HG03457 (cell line): ENCODE measurements around the gene ETFA.

Experiments
- ATAC-seq: cut with Tn5 transposase; IDR thresholded peaks from one replicate; pipeline ENCODE4 v1.9.1; 2021; ENCODE audit warnings: moderate number of reproducible peaks; ENCODE audit not compliant: unreplicated experiment

ETFA gene

DNA sequence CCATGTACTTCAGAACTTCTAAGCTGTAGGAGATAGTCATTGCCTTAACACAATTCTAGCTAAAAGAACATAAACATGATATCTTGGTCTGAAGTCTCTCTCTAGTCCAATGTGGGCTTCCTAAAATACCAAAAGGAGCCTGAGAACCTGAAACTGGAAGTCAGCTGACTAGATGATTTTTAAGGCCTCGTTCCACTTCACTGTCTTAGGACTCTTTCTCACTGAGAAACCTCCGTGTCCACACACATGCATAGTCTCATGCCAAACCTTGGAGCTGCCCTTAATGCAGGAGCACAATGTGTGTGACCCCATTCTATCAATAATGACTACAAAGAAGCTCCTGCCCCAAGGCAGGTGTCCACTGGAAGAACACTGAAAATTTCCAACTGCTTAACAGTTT lies 87.7 kb downstream of the ETFA start:
- no peak for ATAC-seq

DNA sequence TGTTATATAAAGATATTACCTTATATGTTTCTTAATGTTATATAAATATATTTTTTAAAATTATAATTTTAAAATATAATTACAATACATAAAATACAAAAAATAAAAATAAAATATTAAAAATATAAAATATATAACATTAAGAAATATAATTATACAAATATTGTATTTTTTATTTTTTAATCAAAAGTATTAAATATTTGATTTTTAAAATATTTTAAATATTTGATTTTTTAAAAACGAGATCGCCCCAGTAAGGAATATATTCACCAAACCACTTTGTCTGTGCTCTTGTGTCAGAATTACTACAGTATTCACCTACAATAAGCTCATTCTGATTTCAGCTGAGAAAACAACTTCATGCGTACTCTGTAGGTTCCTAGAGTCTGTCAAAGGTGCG lies 89.1 kb downstream of the ETFA start:
- ATAC-seq: no peak

DNA sequence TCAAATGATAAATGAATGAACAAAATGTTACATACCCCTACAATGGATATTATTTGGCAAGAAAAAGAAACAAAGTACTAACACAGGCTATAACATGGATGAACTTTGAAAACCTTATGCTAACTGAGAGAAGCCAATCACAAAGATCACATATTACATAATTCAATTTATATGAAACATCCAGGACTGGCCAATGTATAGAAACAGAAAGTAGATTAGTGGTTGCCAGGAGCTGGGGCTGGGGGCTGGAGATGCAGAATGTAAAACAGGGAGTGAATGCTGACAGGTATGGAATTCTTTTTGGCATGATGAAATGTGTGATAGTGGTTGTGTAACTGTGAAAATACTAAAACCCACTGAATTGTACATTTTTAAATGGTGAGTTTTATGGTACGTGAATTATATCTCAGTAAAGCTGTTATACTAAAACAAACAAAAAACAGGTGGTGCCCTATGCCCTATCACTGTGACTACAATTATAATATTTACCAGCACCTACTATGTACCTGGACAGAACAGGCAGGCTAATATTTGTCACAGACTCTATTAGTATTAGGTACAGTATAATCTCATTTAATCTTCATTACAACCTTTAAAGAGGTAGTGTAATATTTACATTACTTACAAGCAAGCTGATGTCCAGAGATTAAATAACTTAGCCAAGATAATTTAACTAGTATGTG lies 90.0 kb downstream of the ETFA start:
- ATAC-seq: no peak

DNA sequence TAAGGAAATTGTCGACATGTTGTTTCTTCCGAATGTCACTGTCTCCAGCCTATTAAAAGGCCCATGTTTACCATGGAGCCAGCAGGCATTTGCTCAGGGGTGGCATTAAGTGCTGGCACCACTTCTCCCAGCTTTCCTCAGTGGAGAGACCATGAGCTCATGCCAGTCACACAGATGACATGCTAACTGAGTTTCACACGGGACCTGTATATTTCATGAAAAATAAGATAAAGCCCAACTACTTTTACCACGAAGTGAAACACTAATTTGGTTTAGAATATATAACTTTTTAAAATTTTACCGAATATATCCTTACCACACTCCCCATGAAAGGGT lies 93.4 kb downstream of the ETFA start:
- ATAC-seq: no peak

DNA sequence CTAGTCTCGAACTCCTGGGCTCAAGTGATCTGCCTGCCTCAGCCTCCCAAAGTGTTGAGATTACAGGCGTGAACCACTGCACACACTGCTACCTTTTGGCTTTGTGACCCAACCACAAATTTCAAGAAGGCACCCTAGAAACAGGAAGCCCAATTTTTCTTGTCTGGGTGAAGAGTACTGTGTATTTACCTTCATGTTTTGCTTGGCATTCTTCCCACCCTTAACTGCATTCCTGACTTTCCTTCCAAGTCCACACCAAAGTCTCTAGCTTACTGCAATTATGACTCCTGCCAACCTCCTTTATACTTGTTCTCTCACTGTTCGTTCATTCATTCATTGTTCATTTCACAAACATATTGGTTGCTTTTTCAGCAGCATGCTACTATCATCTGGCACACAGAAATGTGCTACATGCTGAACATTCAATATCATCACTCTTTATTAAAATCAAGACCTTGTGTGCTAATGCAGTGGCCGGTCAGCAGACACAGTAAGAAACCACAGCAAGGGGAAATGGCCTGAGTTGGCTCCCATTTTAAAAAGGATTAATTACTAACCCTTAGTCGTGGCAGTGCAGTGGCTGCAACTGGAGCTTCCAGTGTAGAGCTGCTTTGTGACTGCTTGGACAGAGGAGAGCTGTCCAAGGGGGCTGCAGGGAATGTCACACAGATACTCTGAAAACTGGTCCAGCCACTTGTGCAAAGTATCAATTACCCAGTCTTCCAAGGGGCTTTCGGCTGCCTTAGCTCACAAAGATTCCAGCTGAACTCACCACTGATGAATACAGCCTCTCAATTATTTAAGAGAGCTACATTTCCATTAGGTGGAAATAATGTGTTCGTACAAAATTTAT lies 94.0 kb downstream of the ETFA start:
- no peak for ATAC-seq

DNA sequence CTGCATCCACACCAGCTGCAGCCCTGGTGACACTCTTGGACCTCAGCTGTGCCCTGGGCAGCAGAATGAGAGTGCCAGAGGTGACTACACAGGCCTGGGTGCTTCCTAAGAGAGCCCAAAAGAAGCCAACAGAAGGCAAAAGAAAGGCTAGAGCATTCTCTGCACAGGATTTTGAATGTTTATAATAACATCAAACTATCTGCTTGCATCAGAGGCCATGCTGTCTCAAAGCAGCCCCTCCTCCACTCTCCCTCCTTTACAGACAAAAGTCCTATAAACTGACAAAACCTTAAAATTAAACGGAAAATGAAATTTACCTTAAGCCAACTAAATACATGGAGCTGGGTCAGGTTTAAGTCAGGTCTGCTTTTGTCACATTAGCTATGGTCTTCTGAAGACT lies 95.6 kb downstream of the ETFA start:
- no peak for ATAC-seq

DNA sequence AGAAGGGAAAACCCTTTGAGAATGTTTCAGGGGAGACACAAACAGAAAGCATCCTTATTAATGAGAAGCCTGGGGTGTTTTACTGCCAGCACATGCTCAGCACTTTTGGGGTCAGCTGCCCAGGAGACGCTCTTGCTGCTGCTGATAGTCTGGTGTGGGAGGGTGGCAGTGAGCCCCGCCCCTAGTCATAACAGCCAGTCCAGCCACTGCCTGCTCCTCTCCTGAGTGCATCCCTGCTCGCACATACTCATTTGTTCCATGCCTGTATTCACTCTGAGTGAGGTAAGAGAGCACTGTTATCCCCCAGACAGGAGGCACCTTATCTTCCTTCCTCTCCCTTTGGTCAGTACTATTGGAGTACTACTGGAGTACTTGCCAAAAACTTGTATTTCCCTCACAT lies 101.3 kb downstream of the ETFA start:
- ATAC-seq: no peak

DNA sequence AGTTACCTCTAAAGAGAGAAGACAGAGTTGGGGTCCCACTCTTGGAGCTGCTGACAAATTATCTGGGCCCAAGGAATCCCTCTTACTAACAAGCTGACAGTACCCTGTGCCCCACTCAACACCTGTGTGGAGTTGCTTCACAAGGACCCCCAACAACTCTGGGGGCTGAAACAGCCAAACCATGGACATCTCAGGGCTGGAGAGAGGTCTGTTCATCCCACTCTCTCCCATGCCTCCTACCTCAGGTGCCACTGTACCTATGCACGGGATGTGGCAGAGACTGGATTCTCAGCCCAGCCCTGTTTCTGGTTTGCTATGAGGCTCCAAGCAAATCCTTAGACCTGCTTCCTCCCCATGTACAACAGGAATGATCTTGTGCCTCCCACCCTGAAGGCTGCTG lies 101.7 kb downstream of the ETFA start:
- ATAC-seq: no peak

DNA sequence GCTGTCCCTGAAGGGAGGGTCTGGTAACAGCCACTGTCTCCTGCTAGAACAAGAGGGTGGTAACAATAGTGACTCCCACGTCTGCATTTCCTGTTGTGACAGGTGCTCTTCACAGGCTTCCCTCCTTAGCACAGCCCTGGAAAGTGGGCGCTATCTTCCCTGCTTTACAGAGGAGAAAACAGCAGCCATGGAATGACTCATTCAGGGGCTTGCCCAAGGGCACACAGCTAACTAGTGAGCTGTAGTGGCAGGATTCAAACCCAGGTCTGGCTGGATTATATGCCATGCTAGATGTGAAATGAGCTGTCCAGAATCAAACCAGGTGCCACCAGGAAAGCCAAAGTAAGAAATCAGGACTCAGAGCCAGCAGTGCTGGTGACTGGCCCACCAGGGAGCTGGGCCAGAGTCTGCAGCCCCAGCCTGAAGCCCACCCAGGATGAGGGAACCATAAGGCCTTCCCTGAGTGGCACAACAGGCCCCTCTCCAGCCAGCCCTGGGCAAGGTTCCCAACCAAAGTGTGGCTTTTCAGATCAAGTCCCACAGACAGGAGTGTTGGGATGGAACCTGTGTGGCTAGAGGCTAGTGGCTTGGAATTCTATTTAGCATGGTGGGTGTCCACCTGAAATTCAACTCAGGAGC lies 102.4 kb downstream of the ETFA start:
- no peak for ATAC-seq

DNA sequence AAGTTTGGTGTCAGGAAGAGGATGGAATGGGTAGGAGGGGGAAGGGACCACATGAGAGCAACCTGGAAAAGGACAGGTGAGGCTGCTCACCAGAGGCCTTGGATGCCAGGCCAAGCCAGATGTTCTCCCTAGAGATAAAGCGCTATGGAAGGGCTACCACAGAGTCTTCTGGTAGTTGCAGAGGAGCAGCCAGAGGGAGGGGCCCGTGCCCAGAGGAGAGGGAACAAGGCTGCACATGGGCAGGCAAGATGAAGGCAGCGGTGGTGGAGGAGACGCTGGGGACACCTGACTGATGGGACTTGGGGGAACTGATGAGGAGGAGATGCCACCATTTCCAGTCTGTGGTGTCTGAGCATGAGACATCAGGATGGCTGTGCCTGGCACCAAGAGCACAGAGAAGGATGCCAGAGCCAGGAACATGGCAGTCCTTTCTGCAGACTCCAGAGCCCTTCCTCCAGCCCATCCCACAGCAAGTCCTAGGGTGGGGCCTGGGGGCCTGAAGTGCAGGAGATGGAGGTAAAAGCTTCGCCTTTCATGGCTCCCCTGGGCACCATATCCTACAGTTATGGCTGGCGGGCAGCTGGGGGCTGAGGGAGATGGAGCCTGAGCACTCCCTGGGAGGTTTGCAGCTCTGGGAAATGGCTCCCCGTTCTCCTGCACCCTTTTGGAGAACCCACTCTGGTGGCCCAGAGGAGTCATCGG lies 103.0 kb downstream of the ETFA start:
- ATAC-seq: no peak

DNA sequence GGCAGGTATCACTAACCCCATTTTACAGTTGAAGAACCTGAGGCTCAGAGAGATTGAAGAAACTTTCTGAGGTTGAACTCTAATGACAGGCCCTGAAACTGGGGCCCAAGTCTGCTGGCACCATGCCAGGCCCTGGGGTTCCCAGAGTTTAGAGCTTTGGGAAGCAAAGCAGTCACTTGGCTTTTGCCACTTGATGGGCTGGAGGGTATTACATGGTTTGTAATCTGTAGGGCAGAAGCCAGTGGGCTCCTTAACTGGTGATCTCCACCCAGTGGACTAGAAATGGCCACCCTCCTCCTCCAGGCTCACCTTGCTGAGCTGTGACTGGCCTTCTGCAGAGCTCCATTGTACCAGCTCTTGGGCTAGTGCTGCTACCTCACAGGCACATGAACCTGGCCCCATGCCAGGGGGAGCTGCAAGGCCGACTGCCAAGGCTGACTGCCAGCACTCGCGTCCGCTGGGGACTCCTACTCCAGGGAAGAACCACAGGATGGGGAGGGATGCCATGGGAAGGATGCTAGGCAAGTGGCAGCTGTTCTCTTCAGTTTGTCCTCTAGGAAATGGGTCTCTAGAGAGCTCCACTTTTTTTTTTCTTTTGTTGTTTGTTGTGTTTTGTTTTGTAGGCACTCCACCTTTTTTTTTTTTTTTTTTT lies 104.8 kb downstream of the ETFA start:
- ATAC-seq: no peak

DNA sequence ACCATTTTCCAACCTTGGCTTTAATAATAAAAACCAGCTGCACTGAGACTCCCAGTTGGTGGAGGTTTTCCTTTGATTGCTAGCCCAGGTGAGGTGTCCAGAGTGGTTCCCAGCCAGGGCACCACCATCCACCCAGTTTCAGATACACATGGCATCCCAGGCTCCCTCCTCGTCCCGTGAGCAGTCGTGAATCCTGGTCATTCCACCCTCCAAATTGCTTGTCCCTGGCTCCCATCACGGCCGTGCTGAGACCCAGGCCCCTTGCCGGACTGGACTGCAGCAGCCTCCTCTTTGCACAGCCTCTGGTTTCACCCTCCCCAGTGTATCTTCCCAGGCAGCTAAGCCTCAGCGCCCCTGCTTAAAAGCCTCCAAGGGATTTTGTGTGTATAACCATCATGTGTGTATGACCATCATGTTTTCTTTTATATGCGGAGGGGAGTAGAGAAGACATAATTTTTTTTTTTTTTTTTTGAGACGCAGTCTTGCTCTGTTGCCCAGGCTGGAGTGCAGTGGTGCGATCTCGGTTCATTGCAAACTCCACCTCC lies 106.3 kb downstream of the ETFA start:
- no peak for ATAC-seq

DNA sequence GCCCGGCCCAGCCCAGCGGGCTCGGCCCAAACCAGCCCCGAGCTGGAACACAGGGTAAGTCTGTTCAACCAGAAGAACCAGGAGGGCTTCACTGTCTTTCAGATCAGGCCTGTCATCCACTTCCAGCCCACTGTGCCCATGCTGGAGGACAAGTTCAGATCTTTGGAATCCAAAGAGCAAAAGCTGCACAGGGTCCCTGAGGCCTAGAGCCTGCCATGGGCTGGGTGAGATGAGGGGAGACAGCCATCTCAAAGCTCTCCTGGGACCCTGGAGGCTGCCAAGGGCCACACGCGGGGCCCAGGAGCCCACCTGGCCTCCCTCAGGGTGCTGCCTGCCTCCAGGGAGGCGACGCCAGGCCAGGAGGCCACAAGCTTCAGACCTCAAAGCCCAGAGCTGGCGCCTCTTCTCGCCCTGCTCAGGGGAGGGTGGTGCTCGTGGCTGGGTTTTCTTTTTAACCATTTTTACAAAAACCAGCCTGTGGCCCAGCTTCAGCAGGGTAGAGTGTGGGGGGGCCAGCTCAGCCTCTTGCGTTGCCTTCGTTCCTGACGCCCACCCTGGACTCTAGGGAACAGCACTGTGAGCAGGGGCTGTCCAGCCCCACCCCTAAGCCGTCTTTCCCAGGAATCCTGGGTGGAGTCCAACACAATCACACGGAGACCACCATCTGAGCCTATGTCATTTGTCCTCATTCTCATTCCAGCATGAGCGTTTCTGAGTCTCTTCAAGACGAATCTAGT lies 107.0 kb downstream of the ETFA start:
- ATAC-seq: no peak

DNA sequence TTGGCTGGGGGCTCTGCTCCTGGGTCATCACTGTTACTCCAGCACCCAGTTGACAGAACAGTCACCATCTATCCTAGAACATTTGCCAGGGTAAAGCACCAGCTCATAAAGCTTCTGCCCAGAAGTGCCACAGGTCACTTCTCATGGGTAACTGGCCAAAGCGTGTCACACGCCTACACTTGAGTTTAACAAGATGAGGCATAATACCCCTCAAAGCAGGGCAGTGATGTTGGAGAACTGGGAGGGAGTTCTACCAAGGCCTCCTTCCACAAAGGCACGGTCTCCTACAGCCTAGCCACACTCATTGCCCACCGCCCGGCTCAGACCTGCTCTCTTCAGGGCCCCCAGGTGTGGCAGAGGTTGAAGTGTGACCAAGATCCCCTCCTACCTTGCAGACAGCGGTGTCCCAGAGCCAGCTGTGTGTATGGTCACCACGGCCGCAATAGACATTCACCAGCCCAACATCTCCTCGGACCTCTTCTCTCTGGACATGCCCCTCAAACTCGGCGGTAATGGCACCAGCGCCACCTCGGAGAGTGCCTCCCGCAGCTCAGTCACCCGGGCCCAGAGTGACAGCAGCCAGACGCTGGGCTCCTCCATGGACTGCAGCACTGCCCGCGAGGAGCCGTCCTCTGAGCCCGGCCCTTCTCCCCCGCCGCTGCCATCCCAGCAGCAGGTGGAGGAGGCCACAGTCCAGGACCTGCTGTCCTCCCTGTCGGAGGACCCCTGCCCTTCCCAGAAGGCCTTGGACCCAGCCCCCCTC lies 107.7 kb downstream of the ETFA start:
- ATAC-seq: no peak

DNA sequence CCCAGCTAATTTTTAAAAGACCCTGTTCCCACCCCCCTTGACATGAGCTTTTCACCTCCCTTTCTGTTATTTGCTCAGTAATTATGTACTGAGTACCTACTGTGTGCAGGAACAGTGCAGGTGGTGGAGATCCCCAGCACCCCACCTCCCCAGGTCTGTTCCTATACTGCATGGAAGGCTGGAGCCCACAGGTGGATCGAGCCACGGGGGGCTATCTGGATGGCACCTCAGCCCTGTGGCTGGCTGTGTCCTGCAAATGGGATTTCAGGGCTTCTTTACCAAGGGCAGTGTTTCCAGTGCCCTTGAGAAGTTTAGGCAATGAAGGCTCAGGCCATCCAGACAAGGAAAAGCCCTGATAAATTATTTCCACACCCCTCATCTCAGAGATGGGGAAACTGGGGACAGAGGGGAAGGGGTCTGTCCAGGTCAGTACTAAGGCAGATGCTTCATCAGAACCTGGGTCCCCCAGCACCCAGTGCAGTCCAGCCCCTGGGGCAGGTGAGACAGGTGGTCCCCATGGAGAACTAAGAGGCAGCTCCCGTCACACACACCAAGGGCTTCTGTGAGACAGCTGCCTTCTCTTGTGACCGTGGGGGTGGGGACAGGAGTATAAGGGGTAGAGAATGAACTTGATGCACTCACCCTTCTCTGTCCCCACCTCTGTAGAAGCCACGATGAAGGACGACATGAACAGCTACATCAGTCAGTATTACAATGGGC lies 109.6 kb downstream of the ETFA start:
- no peak for ATAC-seq

DNA sequence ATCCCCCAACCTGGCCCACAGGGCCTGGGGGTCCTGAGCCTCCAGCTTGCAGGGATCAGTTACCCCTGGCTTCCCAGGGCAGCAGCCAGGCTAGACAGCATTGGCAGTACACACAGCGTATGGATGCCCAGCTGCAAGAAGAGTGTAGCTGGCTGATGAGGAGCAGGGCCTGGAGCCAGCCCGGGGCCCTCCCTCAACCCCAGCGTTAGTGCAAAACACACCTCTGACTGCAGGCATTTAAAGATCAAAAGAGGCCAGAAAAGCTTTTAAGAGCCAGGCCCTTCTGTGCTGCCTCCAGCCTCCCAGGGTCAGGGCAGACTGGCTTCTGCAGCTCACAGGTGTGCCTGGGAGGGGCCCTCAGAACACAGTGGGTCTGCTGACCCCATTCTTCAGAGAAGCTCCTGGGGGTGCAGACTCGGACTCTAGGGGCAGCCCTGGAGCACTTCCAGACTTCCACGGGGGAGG lies 110.6 kb downstream of the ETFA start:
- ATAC-seq: no peak

DNA sequence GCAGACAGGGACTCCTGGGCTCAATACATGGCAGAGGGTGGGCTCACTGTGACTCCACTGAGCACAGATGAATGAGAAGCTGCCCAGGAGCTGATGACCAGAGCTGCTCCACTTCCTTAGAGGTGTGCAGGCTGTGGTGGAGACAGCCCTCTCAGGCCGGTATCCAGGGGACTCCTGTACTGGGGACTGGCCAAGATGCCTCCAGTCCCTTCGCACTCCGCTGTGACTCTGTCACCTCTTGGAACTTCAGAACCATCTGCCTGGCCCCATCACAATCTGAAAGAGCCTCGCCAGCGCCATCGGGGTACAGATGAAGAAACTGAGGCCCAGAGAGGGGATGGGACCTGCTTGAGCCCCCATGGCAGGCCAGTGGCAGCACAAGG lies 111.2 kb downstream of the ETFA start:
- ATAC-seq: no peak
